Measurements from ENCODE around the gene TMCC1. TPM values are rescaled to one million over a fixed set of nuclear protein-coding genes. Genes with fewer than 3 reads are reported as not detected.

TMCC1 gene
- total and polyA plus RNA-seq, 2 donors = 12.2 to 24.5 TPM

GRCh38 chr3:129822241-129822640, 71.3 kb downstream of the TMCC1 start:
- H3K4me3 ChIP-seq (ENCODE audit: low read length in 2 of 2) = no peak overlapping the region
- no peaks in the 10 kb centered on the region for H3K4me1 ChIP-seq (ENCODE audit: control insufficient read depth in 2 of 2, insufficient read depth in 2 of 2, low read length in 2 of 2)

GRCh38 chr3:129820587-129820986, 72.9 kb downstream of the TMCC1 start:
- H3K36me3 ChIP-seq (ENCODE audit: control insufficient read depth in 2 of 2, insufficient read depth in 2 of 2, low read length in 1 of 2) = peaks cover 14 to 15% of the 10 kb centered on the region in 2 donors
- no peaks in the 10 kb centered on the region for H3K4me1 ChIP-seq (ENCODE audit: control insufficient read depth in 2 of 2, insufficient read depth in 2 of 2, low read length in 2 of 2)
- DNase-seq (ENCODE audit: low read depth in 6 of 9, low spot score in 9 of 9) = no peak
- WGBS = 52% methylated on average over 4 of the region's 4 CpGs
- no peak overlapping the region for H3K4me3 ChIP-seq (ENCODE audit: low read length in 2 of 2)
- no peaks in the 10 kb centered on the region for H3K9me3 ChIP-seq (ENCODE audit: control insufficient read depth in 2 of 2, insufficient read depth in 1 of 2, low read length in 1 of 2)
- no peak overlapping the region for H3K27ac ChIP-seq (ENCODE audit: low read depth in 1 of 2, low read length in 1 of 2)
- H3K27me3 ChIP-seq (ENCODE audit: control insufficient read depth in 2 of 2, insufficient read depth in 1 of 2, low read length in 1 of 2) = no peaks in the 10 kb centered on the region

More at GRCh38 chr3:129822241-129822640, 71.3 kb downstream of the TMCC1 start:
- WGBS = 92% methylated on average over 1 of the region's 1 CpG
- Histone ChIP-seq H3K27ac (ENCODE audit: low read depth in 1 of 2, low read length in 1 of 2) (peak overlapping the region in 1 of 2 donors; percentile 52), H3K9me3 (ENCODE audit: control insufficient read depth in 2 of 2, insufficient read depth in 1 of 2, low read length in 1 of 2) (no peaks in the 10 kb centered on the region), H3K27me3 (ENCODE audit: control insufficient read depth in 2 of 2, insufficient read depth in 1 of 2, low read length in 1 of 2) (no peaks in the 10 kb centered on the region), H3K36me3 (ENCODE audit: control insufficient read depth in 2 of 2, insufficient read depth in 2 of 2, low read length in 1 of 2) (peaks cover 11% of the 10 kb centered on the region in 2 donors)
- DNase-seq (ENCODE audit: low read depth in 6 of 9, low spot score in 9 of 9) = no peak

- H3K27me3 ChIP-seq (ENCODE audit: control insufficient read depth in 2 of 2, insufficient read depth in 1 of 2, low read length in 1 of 2) = no peaks in the 10 kb centered on the region
- WGBS = 97% methylated on average over 3 of the region's 3 CpGs
- H3K4me3 ChIP-seq (ENCODE audit: low read length in 2 of 2) = no peak overlapping the region
- no peak overlapping the region for H3K27ac ChIP-seq (ENCODE audit: low read depth in 1 of 2, low read length in 1 of 2)
- no peak for DNase-seq (ENCODE audit: low read depth in 6 of 9, low spot score in 9 of 9)
- peaks cover 3 to 4% of the 10 kb centered on the region in 2 donors for H3K36me3 ChIP-seq (ENCODE audit: control insufficient read depth in 2 of 2, insufficient read depth in 2 of 2, low read length in 1 of 2)
- H3K4me1 ChIP-seq (ENCODE audit: control insufficient read depth in 2 of 2, insufficient read depth in 2 of 2, low read length in 2 of 2) = no peaks in the 10 kb centered on the region
- H3K9me3 ChIP-seq (ENCODE audit: control insufficient read depth in 2 of 2, insufficient read depth in 1 of 2, low read length in 1 of 2) = no peaks in the 10 kb centered on the region
Observed at GRCh38 chr3:129812589-129812988, 80.9 kb downstream of the TMCC1 start.

- no peak overlapping the region for H3K4me3 ChIP-seq (ENCODE audit: low read length in 2 of 2)
- no peaks in the 10 kb centered on the region for H3K27me3 ChIP-seq (ENCODE audit: control insufficient read depth in 2 of 2, insufficient read depth in 1 of 2, low read length in 1 of 2)
- no peaks in the 10 kb centered on the region for H3K4me1 ChIP-seq (ENCODE audit: control insufficient read depth in 2 of 2, insufficient read depth in 2 of 2, low read length in 2 of 2)
- no peak overlapping the region for H3K27ac ChIP-seq (ENCODE audit: low read depth in 1 of 2, low read length in 1 of 2)
- H3K36me3 ChIP-seq (ENCODE audit: control insufficient read depth in 2 of 2, insufficient read depth in 2 of 2, low read length in 1 of 2) = no peaks in the 10 kb centered on the region
- DNase-seq (ENCODE audit: low read depth in 6 of 9, low spot score in 9 of 9) = no peak
- no peaks in the 10 kb centered on the region for H3K9me3 ChIP-seq (ENCODE audit: control insufficient read depth in 2 of 2, insufficient read depth in 1 of 2, low read length in 1 of 2)
Observed at GRCh38 chr3:129809297-129809696, 84.2 kb downstream of the TMCC1 start.

GRCh38 chr3:129796146-129796545, 97.4 kb downstream of the TMCC1 start:
- Histone ChIP-seq H3K9me3 (ENCODE audit: control insufficient read depth in 2 of 2, insufficient read depth in 1 of 2, low read length in 1 of 2) (no peaks in the 10 kb centered on the region), H3K27me3 (ENCODE audit: control insufficient read depth in 2 of 2, insufficient read depth in 1 of 2, low read length in 1 of 2) (no peaks in the 10 kb centered on the region), H3K4me1 (ENCODE audit: control insufficient read depth in 2 of 2, insufficient read depth in 2 of 2, low read length in 2 of 2) (peaks cover 17 to 19% of the 10 kb centered on the region in 2 donors), H3K4me3 (ENCODE audit: low read length in 2 of 2) (no peak overlapping the region), H3K36me3 (ENCODE audit: control insufficient read depth in 2 of 2, insufficient read depth in 2 of 2, low read length in 1 of 2) (no peaks in the 10 kb centered on the region), H3K27ac (ENCODE audit: low read depth in 1 of 2, low read length in 1 of 2) (no peak overlapping the region)
- DNase-seq (ENCODE audit: low read depth in 6 of 9, low spot score in 9 of 9) = no peak
- WGBS = 99% methylated on average over 4 of the region's 4 CpGs

- Histone ChIP-seq H3K4me1 (ENCODE audit: control insufficient read depth in 2 of 2, insufficient read depth in 2 of 2, low read length in 2 of 2) (peaks cover 17 to 19% of the 10 kb centered on the region in 2 donors), H3K27me3 (ENCODE audit: control insufficient read depth in 2 of 2, insufficient read depth in 1 of 2, low read length in 1 of 2) (no peaks in the 10 kb centered on the region), H3K9me3 (ENCODE audit: control insufficient read depth in 2 of 2, insufficient read depth in 1 of 2, low read length in 1 of 2) (no peaks in the 10 kb centered on the region), H3K27ac (ENCODE audit: low read depth in 1 of 2, low read length in 1 of 2) (no peak overlapping the region), H3K4me3 (ENCODE audit: low read length in 2 of 2) (no peak overlapping the region), H3K36me3 (ENCODE audit: control insufficient read depth in 2 of 2, insufficient read depth in 2 of 2, low read length in 1 of 2) (no peaks in the 10 kb centered on the region)
- DNase-seq (ENCODE audit: low read depth in 6 of 9, low spot score in 9 of 9) = no peak
- 85% methylated on average over 6 of the region's 6 CpGs for WGBS
Observed at GRCh38 chr3:129795186-129796010, 98.1 kb downstream of the TMCC1 start.

- no peaks in the 10 kb centered on the region for H3K27me3 ChIP-seq (ENCODE audit: control insufficient read depth in 2 of 2, insufficient read depth in 1 of 2, low read length in 1 of 2)
- peak in 8 of 9 donors; percentile 31 to 78 (median 48) for DNase-seq (ENCODE audit: low read depth in 6 of 9, low spot score in 9 of 9)
- 5% methylated on average over 14 of the region's 14 CpGs for WGBS
- H3K4me3 ChIP-seq (ENCODE audit: low read length in 2 of 2) = peak overlapping the region in 1 of 2 donors; percentile 16
- peak overlapping the region in 1 of 2 donors; percentile 8 for H3K27ac ChIP-seq (ENCODE audit: low read depth in 1 of 2, low read length in 1 of 2)
- H3K36me3 ChIP-seq (ENCODE audit: control insufficient read depth in 2 of 2, insufficient read depth in 2 of 2, low read length in 1 of 2) = no peaks in the 10 kb centered on the region
- peaks cover 17 to 19% of the 10 kb centered on the region in 2 donors for H3K4me1 ChIP-seq (ENCODE audit: control insufficient read depth in 2 of 2, insufficient read depth in 2 of 2, low read length in 2 of 2)
- H3K9me3 ChIP-seq (ENCODE audit: control insufficient read depth in 2 of 2, insufficient read depth in 1 of 2, low read length in 1 of 2) = no peaks in the 10 kb centered on the region
Observed at GRCh38 chr3:129794311-129795185, 99.0 kb downstream of the TMCC1 start.

- H3K4me3 ChIP-seq (ENCODE audit: low read length in 2 of 2) = peak overlapping the region in 1 of 2 donors; percentile 16
- peak in 6 of 9 donors; percentile 13 to 60 (median 30) for DNase-seq (ENCODE audit: low read depth in 6 of 9, low spot score in 9 of 9)
- no peaks in the 10 kb centered on the region for H3K9me3 ChIP-seq (ENCODE audit: control insufficient read depth in 2 of 2, insufficient read depth in 1 of 2, low read length in 1 of 2)
- 4% methylated on average over 2 of the region's 2 CpGs for WGBS
- H3K27ac ChIP-seq (ENCODE audit: low read depth in 1 of 2, low read length in 1 of 2) = peak overlapping the region; percentile 8 to 13
- peaks cover 17 to 19% of the 10 kb centered on the region in 2 donors for H3K4me1 ChIP-seq (ENCODE audit: control insufficient read depth in 2 of 2, insufficient read depth in 2 of 2, low read length in 2 of 2)
- H3K27me3 ChIP-seq (ENCODE audit: control insufficient read depth in 2 of 2, insufficient read depth in 1 of 2, low read length in 1 of 2) = no peaks in the 10 kb centered on the region
- H3K36me3 ChIP-seq (ENCODE audit: control insufficient read depth in 2 of 2, insufficient read depth in 2 of 2, low read length in 1 of 2) = no peaks in the 10 kb centered on the region
Observed at GRCh38 chr3:129793942-129794310, 99.6 kb downstream of the TMCC1 start.

- no peaks in the 10 kb centered on the region for H3K9me3 ChIP-seq (ENCODE audit: control insufficient read depth in 2 of 2, insufficient read depth in 1 of 2, low read length in 1 of 2)
- H3K27me3 ChIP-seq (ENCODE audit: control insufficient read depth in 2 of 2, insufficient read depth in 1 of 2, low read length in 1 of 2) = no peaks in the 10 kb centered on the region
- no peak overlapping the region for H3K4me3 ChIP-seq (ENCODE audit: low read length in 2 of 2)
- H3K4me1 ChIP-seq (ENCODE audit: control insufficient read depth in 2 of 2, insufficient read depth in 2 of 2, low read length in 2 of 2) = peaks cover 17 to 19% of the 10 kb centered on the region in 2 donors
- peak overlapping the region in 1 of 2 donors; percentile 27 for H3K27ac ChIP-seq (ENCODE audit: low read depth in 1 of 2, low read length in 1 of 2)
- H3K36me3 ChIP-seq (ENCODE audit: control insufficient read depth in 2 of 2, insufficient read depth in 2 of 2, low read length in 1 of 2) = no peaks in the 10 kb centered on the region
- WGBS = 99% methylated on average over 1 of the region's 1 CpG
- DNase-seq (ENCODE audit: low read depth in 6 of 9, low spot score in 9 of 9) = no peak
Observed at GRCh38 chr3:129793319-129793718, 100.2 kb downstream of the TMCC1 start.
